ENCODE results near the gene SLC26A9.

The SLC26A9 gene

DNA sequence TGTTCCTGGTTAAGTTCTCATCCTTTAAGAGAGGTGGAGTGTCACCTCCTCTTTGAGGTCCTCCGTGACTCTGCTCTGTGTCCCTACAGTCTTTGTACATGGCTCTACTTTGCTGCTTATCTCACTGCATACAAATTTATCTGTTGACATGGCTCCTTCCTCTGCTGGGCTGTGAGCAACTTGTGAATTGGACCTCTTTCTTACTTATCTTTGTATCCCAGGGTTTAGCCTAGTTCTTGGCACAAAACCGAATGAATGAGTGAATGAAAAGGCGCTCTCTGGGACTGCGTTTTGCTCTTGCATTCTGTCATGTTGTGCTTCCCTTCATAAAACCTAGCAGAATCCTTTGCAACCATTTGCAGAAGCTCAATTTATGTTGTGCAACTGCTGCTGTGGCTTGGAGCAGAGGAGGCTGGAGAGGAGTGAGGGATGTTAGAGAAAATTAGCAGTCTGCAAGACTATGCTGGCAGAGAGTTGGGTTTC lies 12.4 kb downstream of the SLC26A9 start:
- Histone ChIP-seq H3K9ac (ENCODE audit: low read depth, low read length) (no peak overlapping the region), H3K27me3 (ENCODE audit: control insufficient read depth, insufficient read depth, low read length) (peaks cover 27% of the 10 kb centered on the region), H3K4me1 (ENCODE audit: control insufficient read depth, insufficient read depth, low read length) (peaks cover 22% of the 10 kb centered on the region), H3K9me3 (replicated peaks; ENCODE audit: low read length) (no peaks in the 10 kb centered on the region), H3K36me3 (ENCODE audit: insufficient read depth, low read length) (no peaks in the 10 kb centered on the region), H3K4me2 (ENCODE audit: low read length) (no peak overlapping the region), H3K4me3 (ENCODE audit: low read length) (no peak overlapping the region)

DNA sequence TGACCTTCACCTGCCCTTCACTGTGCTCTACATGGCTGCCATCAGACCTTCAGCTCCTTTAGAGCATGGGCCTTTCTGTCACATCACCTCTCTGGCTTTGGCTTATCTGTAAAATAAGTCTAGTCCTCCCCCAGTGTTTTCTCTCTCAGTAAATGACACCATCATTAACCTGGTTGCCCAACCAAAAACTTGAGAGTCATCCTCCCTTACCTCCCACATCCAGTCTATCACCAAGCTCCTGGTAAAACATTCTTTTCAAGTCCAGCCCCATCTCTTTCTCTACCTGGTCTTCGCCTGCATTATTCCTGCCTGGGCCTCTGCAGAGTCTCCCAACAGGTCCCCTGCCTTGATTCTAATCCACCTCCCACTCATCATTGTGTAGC lies 13.1 kb downstream of the SLC26A9 start:
- H3K4me3 ChIP-seq (ENCODE audit: low read length) = no peak overlapping the region

DNA sequence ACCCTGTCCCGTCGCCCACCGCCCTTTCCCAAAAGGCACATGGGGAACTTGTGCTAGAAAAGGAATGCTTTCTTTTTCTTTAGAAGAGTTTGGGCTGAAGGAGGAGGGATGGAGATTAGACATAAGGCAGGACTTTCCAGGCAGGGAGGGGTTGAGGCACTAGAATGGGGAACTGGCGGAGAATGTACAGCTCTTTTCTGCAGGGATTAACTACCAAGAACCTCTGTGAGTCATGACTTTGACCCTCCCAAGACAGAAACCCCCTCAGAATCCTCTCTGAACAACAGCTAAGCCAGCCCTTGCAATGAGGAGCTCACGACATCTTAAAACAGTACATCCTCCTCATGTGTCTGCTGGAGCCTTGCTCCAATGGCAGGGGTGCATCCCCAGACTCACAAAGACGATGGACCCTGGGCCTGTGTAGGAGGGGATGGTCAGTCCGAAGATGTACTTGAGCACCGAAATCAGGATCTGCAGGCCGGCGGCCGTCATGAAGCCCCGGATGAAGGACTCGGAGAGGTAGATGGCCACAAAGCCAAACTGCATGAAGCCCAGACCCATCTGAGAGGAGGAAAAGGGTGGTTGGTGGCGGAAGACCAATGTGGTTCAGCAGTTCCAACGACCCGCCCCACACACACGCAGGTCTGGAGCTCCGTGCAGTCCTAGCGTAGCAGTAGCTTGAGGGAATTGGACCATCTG lies 13.6 kb downstream of the SLC26A9 start:
- H3K9me3 ChIP-seq (replicated peaks; ENCODE audit: low read length) = no peaks in the 10 kb centered on the region
- H3K4me1 ChIP-seq (ENCODE audit: control insufficient read depth, insufficient read depth, low read length) = peaks cover 29% of the 10 kb centered on the region
- no peaks in the 10 kb centered on the region for H3K36me3 ChIP-seq (ENCODE audit: insufficient read depth, low read length)
- H3K4me2 ChIP-seq (ENCODE audit: low read length) = no peak overlapping the region
- peaks cover 27% of the 10 kb centered on the region for H3K27me3 ChIP-seq (ENCODE audit: control insufficient read depth, insufficient read depth, low read length)
- no peak overlapping the region for H3K9ac ChIP-seq (ENCODE audit: low read depth, low read length)
- H3K4me3 ChIP-seq (ENCODE audit: low read length) = no peak overlapping the region

More for the DNA sequence above, 13.1 kb downstream of the SLC26A9 start:
- H3K9ac ChIP-seq (ENCODE audit: low read depth, low read length) = no peak overlapping the region
- H3K4me2 ChIP-seq (ENCODE audit: low read length) = no peak overlapping the region
- peaks cover 29% of the 10 kb centered on the region for H3K4me1 ChIP-seq (ENCODE audit: control insufficient read depth, insufficient read depth, low read length)
- no peaks in the 10 kb centered on the region for H3K36me3 ChIP-seq (ENCODE audit: insufficient read depth, low read length)
- peaks cover 27% of the 10 kb centered on the region for H3K27me3 ChIP-seq (ENCODE audit: control insufficient read depth, insufficient read depth, low read length)
- H3K9me3 ChIP-seq (replicated peaks; ENCODE audit: low read length) = no peaks in the 10 kb centered on the region

DNA sequence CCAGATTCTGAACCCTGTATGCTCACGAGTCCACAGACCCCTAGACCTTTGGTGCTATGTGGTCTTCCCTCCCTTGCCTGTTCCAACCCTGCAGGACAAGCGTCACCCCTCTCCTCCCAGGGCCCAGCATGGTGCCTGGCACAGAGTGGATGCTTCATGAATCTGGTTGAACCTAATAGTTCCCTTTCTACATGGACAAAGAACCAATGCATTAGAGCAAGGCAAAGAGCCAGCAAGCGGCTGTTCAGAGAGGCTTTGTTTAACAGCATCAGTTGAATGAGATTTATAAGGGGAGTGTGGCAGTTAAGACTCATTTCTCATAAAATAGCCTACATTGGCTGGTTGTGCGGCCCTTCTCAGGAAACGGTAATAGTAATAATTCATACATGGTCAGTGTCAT lies 14.9 kb downstream of the SLC26A9 start:
- Histone ChIP-seq H3K4me3 (ENCODE audit: low read length) (no peak overlapping the region), H3K27me3 (ENCODE audit: control insufficient read depth, insufficient read depth, low read length) (peaks cover 27% of the 10 kb centered on the region), H3K4me1 (ENCODE audit: control insufficient read depth, insufficient read depth, low read length) (peaks cover 19% of the 10 kb centered on the region), H3K9me3 (replicated peaks; ENCODE audit: low read length) (no peaks in the 10 kb centered on the region), H3K4me2 (ENCODE audit: low read length) (no peak overlapping the region), H3K36me3 (ENCODE audit: insufficient read depth, low read length) (no peaks in the 10 kb centered on the region), H3K9ac (ENCODE audit: low read depth, low read length) (no peak overlapping the region)

GRCh38 chr1:205927676-205928075 lies 15.6 kb downstream of the SLC26A9 start:
- Histone ChIP-seq H3K4me3 (ENCODE audit: low read length) (no peak overlapping the region), H3K9ac (ENCODE audit: low read depth, low read length) (no peak overlapping the region), H3K4me2 (ENCODE audit: low read length) (no peak overlapping the region), H3K4me1 (ENCODE audit: control insufficient read depth, insufficient read depth, low read length) (peaks cover 16% of the 10 kb centered on the region), H3K36me3 (ENCODE audit: insufficient read depth, low read length) (no peaks in the 10 kb centered on the region), H3K9me3 (replicated peaks; ENCODE audit: low read length) (no peaks in the 10 kb centered on the region), H3K27me3 (ENCODE audit: control insufficient read depth, insufficient read depth, low read length) (peaks cover 24% of the 10 kb centered on the region)

- Histone ChIP-seq H3K36me3 (ENCODE audit: insufficient read depth, low read length) (no peaks in the 10 kb centered on the region), H3K9ac (ENCODE audit: low read depth, low read length) (no peak overlapping the region), H3K27me3 (ENCODE audit: control insufficient read depth, insufficient read depth, low read length) (peaks cover 20% of the 10 kb centered on the region), H3K4me1 (ENCODE audit: control insufficient read depth, insufficient read depth, low read length) (peaks cover 16% of the 10 kb centered on the region), H3K4me3 (ENCODE audit: low read length) (no peak overlapping the region), H3K9me3 (replicated peaks; ENCODE audit: low read length) (no peaks in the 10 kb centered on the region), H3K4me2 (ENCODE audit: low read length) (no peak overlapping the region)
Measured at GRCh38 chr1:205927247-205927646, 16.0 kb downstream of the SLC26A9 start.

GRCh38 chr1:205926636-205927035 lies 16.6 kb downstream of the SLC26A9 start:
- Histone ChIP-seq H3K36me3 (ENCODE audit: insufficient read depth, low read length) (no peaks in the 10 kb centered on the region), H3K9me3 (replicated peaks; ENCODE audit: low read length) (no peaks in the 10 kb centered on the region), H3K27me3 (ENCODE audit: control insufficient read depth, insufficient read depth, low read length) (peaks cover 20% of the 10 kb centered on the region), H3K9ac (ENCODE audit: low read depth, low read length) (no peak overlapping the region), H3K4me2 (ENCODE audit: low read length) (no peak overlapping the region), H3K4me1 (ENCODE audit: control insufficient read depth, insufficient read depth, low read length) (peaks cover 16% of the 10 kb centered on the region), H3K4me3 (ENCODE audit: low read length) (no peak overlapping the region)

DNA sequence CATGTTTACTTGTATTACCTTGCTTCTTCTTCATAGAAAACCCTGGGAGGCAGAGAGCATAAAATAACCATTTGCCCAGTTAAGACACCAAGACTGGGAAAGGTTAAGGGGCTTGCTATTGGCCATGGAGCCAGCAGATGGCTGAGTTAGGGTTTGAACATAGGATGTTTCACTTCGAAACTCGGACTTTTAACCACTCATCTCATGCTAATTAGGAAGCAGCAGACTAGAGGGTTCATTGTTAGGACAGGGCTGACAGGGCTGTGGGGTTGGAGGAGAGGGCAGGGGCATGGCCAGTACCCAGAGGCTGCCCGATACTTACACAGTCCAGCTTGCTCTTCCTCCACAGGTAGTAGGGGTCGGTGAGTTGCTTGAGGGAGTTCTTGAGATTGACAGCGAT lies 17.0 kb downstream of the SLC26A9 start:
- no peaks in the 10 kb centered on the region for H3K36me3 ChIP-seq (ENCODE audit: insufficient read depth, low read length)
- H3K4me1 ChIP-seq (ENCODE audit: control insufficient read depth, insufficient read depth, low read length) = peaks cover 16% of the 10 kb centered on the region
- H3K9ac ChIP-seq (ENCODE audit: low read depth, low read length) = peak overlapping the region; percentile 1
- peaks cover 20% of the 10 kb centered on the region for H3K27me3 ChIP-seq (ENCODE audit: control insufficient read depth, insufficient read depth, low read length)
- no peak overlapping the region for H3K4me3 ChIP-seq (ENCODE audit: low read length)
- H3K4me2 ChIP-seq (ENCODE audit: low read length) = peak overlapping the region; percentile 40
- no peaks in the 10 kb centered on the region for H3K9me3 ChIP-seq (replicated peaks; ENCODE audit: low read length)

GRCh38 chr1:205925736-205926135 lies 17.5 kb downstream of the SLC26A9 start:
- Histone ChIP-seq H3K4me1 (ENCODE audit: control insufficient read depth, insufficient read depth, low read length) (peaks cover 17% of the 10 kb centered on the region), H3K4me2 (ENCODE audit: low read length) (peak overlapping the region; percentile 40), H3K27me3 (ENCODE audit: control insufficient read depth, insufficient read depth, low read length) (peaks cover 15% of the 10 kb centered on the region), H3K4me3 (ENCODE audit: low read length) (no peak overlapping the region), H3K36me3 (ENCODE audit: insufficient read depth, low read length) (no peaks in the 10 kb centered on the region), H3K9ac (ENCODE audit: low read depth, low read length) (peak overlapping the region; percentile 1), H3K9me3 (replicated peaks; ENCODE audit: low read length) (no peaks in the 10 kb centered on the region)

- peaks cover 3% of the 10 kb centered on the region for H3K27me3 ChIP-seq (ENCODE audit: control insufficient read depth, insufficient read depth, low read length)
- H3K4me3 ChIP-seq (ENCODE audit: low read length) = no peak overlapping the region
- no peak overlapping the region for H3K9ac ChIP-seq (ENCODE audit: low read depth, low read length)
- H3K4me1 ChIP-seq (ENCODE audit: control insufficient read depth, insufficient read depth, low read length) = peaks cover 27% of the 10 kb centered on the region
- no peaks in the 10 kb centered on the region for H3K9me3 ChIP-seq (replicated peaks; ENCODE audit: low read length)
- H3K36me3 ChIP-seq (ENCODE audit: insufficient read depth, low read length) = no peaks in the 10 kb centered on the region
- H3K4me2 ChIP-seq (ENCODE audit: low read length) = no peak overlapping the region
Measured at GRCh38 chr1:205924460-205924790, 18.8 kb downstream of the SLC26A9 start.

DNA sequence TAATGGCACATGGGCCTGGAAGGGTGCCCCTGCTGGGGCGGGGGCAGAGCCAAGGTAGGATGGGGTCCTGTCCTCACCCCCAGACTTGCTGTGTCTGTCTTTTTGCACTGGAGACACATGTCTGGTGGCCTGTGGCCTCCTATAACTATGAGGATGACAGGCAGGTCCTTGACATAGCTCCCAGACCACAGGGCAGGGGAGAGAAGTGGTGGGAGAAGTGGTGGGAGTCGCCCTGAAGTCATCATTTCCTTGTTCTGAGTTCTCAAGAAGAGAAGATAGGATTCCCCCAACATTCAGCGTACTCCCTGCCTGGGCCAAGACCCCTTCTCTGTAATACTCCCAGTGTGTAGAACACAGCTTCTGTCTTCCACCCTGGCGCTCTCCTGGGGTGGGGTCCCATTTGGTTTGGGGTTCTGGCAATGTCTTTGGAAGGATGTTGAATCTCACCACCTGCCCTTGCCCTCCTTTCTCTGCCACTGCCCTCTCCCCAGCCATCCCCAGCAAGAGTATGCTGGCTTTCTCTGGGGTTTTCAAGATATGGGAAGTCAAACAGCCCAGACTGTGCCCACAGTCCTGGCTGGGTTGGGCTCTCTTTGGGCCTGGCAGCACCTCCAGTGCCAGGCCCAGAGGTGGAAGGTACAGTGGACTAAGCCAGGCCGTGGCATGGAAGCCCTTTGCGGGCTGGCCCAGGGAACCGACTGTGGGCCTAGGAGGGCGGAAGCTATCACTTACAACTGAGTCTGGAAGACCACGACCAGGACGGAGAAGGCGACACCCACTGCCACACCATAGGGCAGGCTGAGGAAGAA lies 19.4 kb downstream of the SLC26A9 start:
- H3K4me2 ChIP-seq (ENCODE audit: low read length) = no peak overlapping the region
- no peaks in the 10 kb centered on the region for H3K36me3 ChIP-seq (ENCODE audit: insufficient read depth, low read length)
- H3K27me3 ChIP-seq (ENCODE audit: control insufficient read depth, insufficient read depth, low read length) = no peaks in the 10 kb centered on the region
- H3K9me3 ChIP-seq (replicated peaks; ENCODE audit: low read length) = no peaks in the 10 kb centered on the region
- H3K9ac ChIP-seq (ENCODE audit: low read depth, low read length) = no peak overlapping the region
- no peak overlapping the region for H3K4me3 ChIP-seq (ENCODE audit: low read length)
- H3K4me1 ChIP-seq (ENCODE audit: control insufficient read depth, insufficient read depth, low read length) = peaks cover 27% of the 10 kb centered on the region

DNA sequence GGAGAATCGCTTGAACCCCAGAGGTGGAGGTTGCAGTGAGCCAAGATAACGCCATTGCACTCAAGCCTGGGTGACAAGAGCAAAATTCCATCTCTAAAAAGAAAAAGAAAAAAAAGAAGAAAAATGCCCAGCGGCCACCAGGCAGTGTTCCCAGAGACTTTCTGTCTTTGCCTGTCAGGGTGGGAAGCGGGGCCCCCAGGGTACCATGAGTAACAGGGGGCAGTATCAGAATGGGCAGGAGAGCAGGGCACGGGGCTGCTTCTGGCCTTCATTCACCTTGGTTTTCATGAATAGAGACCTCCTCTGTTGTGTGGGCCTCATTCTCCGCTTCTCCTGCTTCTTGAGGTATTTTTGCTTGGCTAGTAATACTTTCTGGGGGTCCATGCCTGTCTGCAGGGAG lies 20.4 kb downstream of the SLC26A9 start:
- Histone ChIP-seq H3K4me3 (ENCODE audit: low read length) (no peak overlapping the region), H3K9ac (ENCODE audit: low read depth, low read length) (no peak overlapping the region), H3K9me3 (replicated peaks; ENCODE audit: low read length) (no peaks in the 10 kb centered on the region), H3K36me3 (ENCODE audit: insufficient read depth, low read length) (no peaks in the 10 kb centered on the region), H3K4me2 (ENCODE audit: low read length) (no peak overlapping the region), H3K27me3 (ENCODE audit: control insufficient read depth, insufficient read depth, low read length) (no peaks in the 10 kb centered on the region), H3K4me1 (ENCODE audit: control insufficient read depth, insufficient read depth, low read length) (peaks cover 27% of the 10 kb centered on the region)
